A549 treated with ZK216348 at 1 μM for 4 hours (cell line): ENCODE measurements around the gene SECTM1. TPM values are rescaled to one million over a fixed set of nuclear protein-coding genes. Genes with fewer than 3 reads are reported as not detected.

Source experiments
- total RNA-seq: library from RNA; stranded (reverse); fragments of 200-300 nt; extraction: Qiagen RNA extraction; gene quantifications from 5 replicates; pipeline ENCODE4 v1.2.3, GENCODE V29; 2022; ENCODE audit warnings: low read depth

Gene SECTM1
- total RNA-seq = 1.4 to 4.2 TPM (median 1.8 TPM) in 5 replicates

DNA sequence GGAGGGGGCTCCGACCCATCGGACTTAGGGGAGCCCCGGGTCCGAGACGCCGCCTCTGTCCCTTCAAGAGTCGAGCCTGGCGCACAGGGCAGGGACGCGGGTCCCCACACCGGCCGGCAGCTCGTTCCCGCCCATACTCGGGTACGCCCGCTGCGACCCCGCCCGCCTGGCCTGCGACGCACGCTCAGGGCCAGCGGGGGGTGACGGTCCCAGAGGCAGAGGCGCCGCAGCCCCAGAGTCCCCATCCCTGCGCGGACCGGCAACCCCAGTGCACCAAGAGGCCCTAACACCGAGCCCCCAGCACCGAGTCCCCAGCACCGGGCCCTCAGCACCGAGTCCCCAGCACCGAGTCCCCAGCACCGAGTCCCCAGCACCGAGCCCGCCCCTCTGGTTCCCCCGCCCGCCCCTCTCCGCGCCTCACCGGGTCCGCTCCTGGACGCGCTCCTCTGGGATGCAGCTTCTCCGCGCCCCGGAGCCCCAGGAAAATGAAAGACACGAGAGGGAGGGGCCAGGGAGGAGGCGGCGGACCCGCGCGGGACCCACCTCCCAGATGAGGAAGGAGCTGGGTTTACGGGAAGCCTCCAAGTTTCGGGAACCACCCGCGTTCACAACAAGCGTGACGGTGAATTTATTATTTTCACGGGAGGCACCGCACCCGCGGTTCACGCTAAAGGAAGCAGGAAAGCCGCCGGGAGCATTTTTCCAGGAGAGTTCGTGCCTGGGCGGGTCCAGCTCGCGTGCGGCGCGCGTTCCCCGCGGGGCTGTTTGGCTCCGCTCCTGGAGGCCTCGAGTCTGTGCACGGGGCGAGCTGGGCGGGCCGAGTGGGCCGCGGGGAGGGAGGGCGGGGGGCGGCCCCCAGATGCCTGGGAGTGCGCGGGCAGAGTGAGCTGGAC lies at the start of gene SECTM1:
Gene SECTM1 (minus strand): TSS at position 488 of the 893 bp plus-strand sequence. CDS start 6,526 bp downstream, outside the sequence.

GRCh38 chr17:82371333-82372248 lies 38.0 kb upstream of the SECTM1 start, which contains the start of gene UTS2R:
Gene UTS2R (plus strand): TSS chr17:82371765. CDS start chr17:82374325, 2,560 bp downstream.

GRCh38 chr17:82358465-82359350 lies 25.1 kb upstream of the SECTM1 start, which contains the start of gene TEX19:
Gene TEX19 (plus strand): TSS chr17:82359247. CDS start chr17:82362151, 2,904 bp downstream.

GRCh38 chr17:82317394-82318168 lies 16.0 kb downstream of the SECTM1 start, which contains the start of gene CD7:
Gene CD7 (minus strand): TSS chr17:82317608. CDS start chr17:82317495, 113 bp downstream.

DNA sequence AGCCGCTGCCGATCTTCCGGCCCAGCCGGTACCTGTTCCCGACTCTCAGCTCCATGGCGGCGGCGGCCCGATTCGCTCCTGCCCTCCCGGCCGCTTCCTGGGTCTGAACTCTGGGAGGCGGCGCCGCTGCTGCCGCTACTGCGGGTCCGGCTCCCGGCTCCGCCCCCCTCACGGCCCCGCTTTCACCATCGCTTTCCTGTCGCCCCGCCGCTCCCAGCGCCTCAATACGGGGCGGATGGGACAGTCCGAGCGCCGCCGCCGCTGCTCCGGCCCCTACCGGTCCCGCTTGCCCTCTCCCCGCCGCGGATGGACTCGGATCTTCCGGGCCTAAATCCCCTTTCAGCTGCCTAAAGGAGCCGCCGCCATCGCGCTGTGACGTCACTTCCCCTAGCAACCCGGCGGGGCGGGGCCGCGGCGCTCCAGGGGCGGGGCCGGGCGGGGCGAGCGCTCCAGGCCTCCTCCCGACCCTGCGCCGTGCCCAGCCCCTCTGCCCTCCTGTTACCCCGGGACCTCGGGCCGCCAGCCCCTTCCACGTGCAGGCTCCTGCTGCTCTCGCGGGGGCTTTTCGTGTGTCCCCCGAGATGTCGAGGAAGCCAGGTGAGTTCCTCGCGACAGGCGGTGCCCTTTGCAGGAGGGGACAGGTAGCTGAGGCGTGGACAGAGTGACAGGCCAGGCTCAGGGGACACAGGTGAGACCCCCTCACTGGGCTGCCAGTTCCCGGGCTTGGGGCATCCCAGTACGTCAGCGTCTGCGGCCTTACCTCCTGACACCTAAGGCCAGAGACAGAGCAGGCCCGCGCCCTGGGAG lies 60.0 kb downstream of the SECTM1 start, which contains the start of gene CSNK1D:
Gene CSNK1D (minus strand): TSS at position 374 of the 807 bp plus-strand sequence. CDS start 319 bp downstream, at position 55.

Other genes with a start within 250 kb of the SECTM1 start
- gene FASN, start 235.5 kb downstream of the SECTM1 start, total RNA-seq = 63.0 to 155 TPM (median 144 TPM) in 5 replicates
- gene CCDC57, start 120.9 kb downstream of the SECTM1 start, total RNA-seq = 15.5 to 28.9 TPM (median 27.5 TPM) in 5 replicates
- 65.3 to 167 TPM (median 146 TPM) in 5 replicates for gene SLC16A3, start 104.7 kb downstream of the SECTM1 start, total RNA-seq
- gene CSNK1D, start 60.1 kb downstream of the SECTM1 start, total RNA-seq = 163 to 231 TPM (median 218 TPM) in 5 replicates
- gene CD7, start 16.2 kb downstream of the SECTM1 start, total RNA-seq = 0.11 TPM in 1 of 5 replicates, not detected in the others
- gene TEX19, start 25.5 kb upstream of the SECTM1 start, total RNA-seq = 0.34 to 0.83 TPM (median 0.43 TPM) in 5 replicates
- gene UTS2R, start 38.0 kb upstream of the SECTM1 start, total RNA-seq = not detected in 5 replicates
- gene HEXD, start 84.6 kb upstream of the SECTM1 start, total RNA-seq = 9.1 to 16.3 TPM (median 13.9 TPM) in 5 replicates
- gene OGFOD3, start 84.8 kb upstream of the SECTM1 start, total RNA-seq = 13.4 to 25.8 TPM (median 23.9 TPM) in 5 replicates
- gene CYBC1, start 117.0 kb upstream of the SECTM1 start, total RNA-seq = 44.2 to 66.5 TPM (median 56.5 TPM) in 5 replicates
- gene NARF, start 125.0 kb upstream of the SECTM1 start, total RNA-seq = 45.5 to 57.0 TPM (median 48.6 TPM) in 5 replicates
- 44.3 to 63.1 TPM (median 54.7 TPM) in 5 replicates for gene FOXK2, start 186.0 kb upstream of the SECTM1 start, total RNA-seq